Stimulated activated CD4-positive, alpha-beta T cell treated with anti-CD3 and anti-CD28 coated beads, TNF-alpha, amount 100 ng/mL, for 48 hours (primary cell): ENCODE data around the gene CDH4.

ENCODE experiments used
- DNase-seq, 3 donors: peaks; one replicate each; pipeline ENCODE4 v3.0.0-alpha.2; 2020; ENCODE audit warnings: low read depth in 3 of 3

The CDH4 gene

GRCh38 chr20:61861054-61861841 is 609.2 kb downstream of the CDH4 start:
- DNase-seq = no peak

GRCh38 chr20:61861858-61862257 is 609.8 kb downstream of the CDH4 start:
- DNase-seq = no peak

- no peak for DNase-seq
Measured at GRCh38 chr20:61862881-61863280, 610.8 kb downstream of the CDH4 start.

- DNase-seq = no peak
Measured at GRCh38 chr20:61864481-61864880, 612.4 kb downstream of the CDH4 start.

- DNase-seq = no peak
Measured at GRCh38 chr20:61865353-61865752, 613.3 kb downstream of the CDH4 start.

GRCh38 chr20:61866165-61866564 is 614.1 kb downstream of the CDH4 start:
- DNase-seq = no peak

- no peak for DNase-seq
Measured at GRCh38 chr20:61868006-61868405, 615.9 kb downstream of the CDH4 start.

GRCh38 chr20:61868466-61869090 is 616.5 kb downstream of the CDH4 start:
- DNase-seq = no peak

- DNase-seq = no peak
Measured at GRCh38 chr20:61869750-61870507, 617.9 kb downstream of the CDH4 start.

GRCh38 chr20:61871160-61871559 is 619.1 kb downstream of the CDH4 start:
- no peak for DNase-seq

GRCh38 chr20:61871913-61872312 is 619.9 kb downstream of the CDH4 start:
- DNase-seq = no peak

- DNase-seq = no peak
Measured at GRCh38 chr20:61872371-61872900, 620.4 kb downstream of the CDH4 start.

GRCh38 chr20:61873651-61874420 is 621.8 kb downstream of the CDH4 start:
- no peak for DNase-seq

- no peak for DNase-seq
Measured at GRCh38 chr20:61874421-61875068, 622.5 kb downstream of the CDH4 start.

- DNase-seq = no peak
Measured at GRCh38 chr20:61875221-61875885, 623.3 kb downstream of the CDH4 start.

GRCh38 chr20:61875996-61876395 is 623.9 kb downstream of the CDH4 start:
- DNase-seq = no peak

- DNase-seq = no peak
Measured at GRCh38 chr20:61876952-61877728, 625.1 kb downstream of the CDH4 start.

GRCh38 chr20:61877776-61878477 is 625.9 kb downstream of the CDH4 start:
- no peak for DNase-seq
